GM13976 (cell line): ENCODE results near the gene CEP41.

ENCODE experiments used
- DNase-seq: peaks from one replicate; pipeline ENCODE4 v3.0.0; 2012; ENCODE audit warnings: low spot score
- CTCF ChIP-seq: IDR thresholded peaks from 2 replicates; pipeline ENCODE4 v1.5.1; 2012; ENCODE audit warnings: borderline replicate concordance, mild to moderate bottlenecking; ENCODE audit not compliant: insufficient read depth; ENCODE audit errors: extremely low read depth, missing control alignments, control extremely low read depth
- in situ Hi-C: fragments of 300-500 bp; cut with MboI; formaldehyde crosslinking; loops from one replicate; pipeline ENCODE4 v1.12.0; 2022; ENCODE audit warnings: low sequenced_read_pairs, mixed read lengths, inconsistent platforms; ENCODE audit not compliant: unreplicated experiment

CEP41 gene

GRCh38 chr7:130388671-130389070, 52.1 kb downstream of the CEP41 start:
- in situ Hi-C loops = no loop called here
- DNase-seq = no peak
- TF ChIP-seq CTCF = no peak

GRCh38 chr7:130387628-130388403, 53.0 kb downstream of the CEP41 start:
- in situ Hi-C loops = no loop called here
- TF ChIP-seq CTCF = no peak
- DNase-seq = no peak

- no peak for TF ChIP-seq CTCF
- no peak for DNase-seq
- in situ Hi-C loops = no loop called here
Observed at GRCh38 chr7:130387306-130387627, 53.5 kb downstream of the CEP41 start.

GRCh38 chr7:130386876-130387275, 53.9 kb downstream of the CEP41 start:
- DNase-seq = no peak
- in situ Hi-C loops = no loop called here
- TF ChIP-seq CTCF = no peak

GRCh38 chr7:130385600-130386066, 55.2 kb downstream of the CEP41 start:
- in situ Hi-C loops = no loop called here
- no peak for DNase-seq
- TF ChIP-seq CTCF = no peak

- in situ Hi-C loops = no loop called here
- no peak for TF ChIP-seq CTCF
- no peak for DNase-seq
Observed at GRCh38 chr7:130384841-130385599, 55.8 kb downstream of the CEP41 start.
